Keratinocyte (primary cell): Measurements from ENCODE around the gene SOS1. TPM values are rescaled to one million over a fixed set of nuclear protein-coding genes. Genes with fewer than 3 reads are reported as not detected.
"Not testable (repeated sequence)": the region's sequence is repeated elsewhere in the genome, so short reads cannot be mapped to it uniquely, and the experiment has no call there.

ENCODE experiments used
- DNase-seq: peaks from one replicate; pipeline ENCODE4 v3.0.0-alpha.2; 2011; ENCODE audit warnings: low read depth, missing footprints, low spot score
- FAIRE-seq: peaks from 2 replicates; lab custom pipeline; 2011; peaks lifted over from hg19 to GRCh38; lab: Jason Lieb, UNC
- H2AFZ ChIP-seq: 2 replicates; pipeline ENCODE4 v1.6.0; 2012; ENCODE audit warnings: low read length, control low read depth, inconsistent platforms; ENCODE audit not compliant: control insufficient read depth
- H3K27ac ChIP-seq: 2 replicates; pipeline ENCODE4 v1.5.1; 2011; ENCODE audit warnings: low read length; ENCODE audit not compliant: control insufficient read depth, insufficient read depth
- H3K27me3 ChIP-seq: 3 replicates; pipeline ENCODE4 v1.6.0; 2011; ENCODE audit warnings: low read length; ENCODE audit not compliant: control insufficient read depth, insufficient read depth; ENCODE audit errors: extremely low read depth
- H3K36me3 ChIP-seq, 2 experiments: 2 replicates in 1 of 2; 3 replicates in 1 of 2; pipeline ENCODE4 v1.5.1; 2011; ENCODE audit warnings: low read length in 2 of 2, mild to moderate bottlenecking in 1 of 2; ENCODE audit not compliant: control insufficient read depth in 2 of 2, insufficient read depth in 2 of 2; ENCODE audit errors: extremely low read depth in 1 of 2
- H3K4me1 ChIP-seq: 3 replicates; pipeline ENCODE4 v1.5.1; 2011; ENCODE audit warnings: low read length; ENCODE audit not compliant: control insufficient read depth, insufficient read depth; ENCODE audit errors: extremely low read depth
- H3K4me2 ChIP-seq: 3 replicates; pipeline ENCODE4 v1.6.0; 2011; ENCODE audit warnings: low read depth, low read length; ENCODE audit not compliant: control insufficient read depth, insufficient read depth; ENCODE audit errors: extremely low read depth
- H3K4me3 ChIP-seq, 3 experiments: fragments of 200-600 bp in 1 of 3; sonication (generic) in 1 of 3; 2 replicates in 2 of 3; 3 replicates in 1 of 3; pipeline ENCODE4 v1.5.1; 2011 to 2016; ENCODE audit warnings: low read length in 3 of 3, mild to moderate bottlenecking in 3 of 3, control low read depth in 2 of 3, inconsistent platforms in 1 of 3, low read depth in 1 of 3, mixed read lengths in 1 of 3, mixed run types in 1 of 3, moderate library complexity in 1 of 3; ENCODE audit not compliant: control insufficient read depth in 2 of 3, insufficient read depth in 2 of 3; ENCODE audit errors: extremely low read depth in 1 of 3
- H3K79me2 ChIP-seq: 2 replicates; pipeline ENCODE4 v1.6.0; 2012; ENCODE audit warnings: low read length; ENCODE audit not compliant: control insufficient read depth, insufficient read depth
- H3K9ac ChIP-seq: 3 replicates; pipeline ENCODE4 v1.6.0; 2011; ENCODE audit warnings: low read length; ENCODE audit not compliant: control insufficient read depth, insufficient read depth; ENCODE audit errors: extremely low read depth
- H3K9me1 ChIP-seq: 3 replicates; pipeline ENCODE4 v1.6.0; 2011; ENCODE audit warnings: low read length; ENCODE audit not compliant: control insufficient read depth, insufficient read depth; ENCODE audit errors: extremely low read depth
- H3K9me3 ChIP-seq: 2 replicates; pipeline ENCODE4 v1.5.1; 2012; ENCODE audit warnings: low read depth, low read length; ENCODE audit not compliant: control insufficient read depth
- H4K20me1 ChIP-seq: 3 replicates; pipeline ENCODE4 v1.6.0; 2011; ENCODE audit warnings: low read length; ENCODE audit not compliant: control insufficient read depth, insufficient read depth; ENCODE audit errors: extremely low read depth
- EZH2 ChIP-seq: IDR thresholded peaks from one replicate; pipeline ENCODE4 v1.6.1; 2012; ENCODE audit warnings: inconsistent platforms, mild to moderate bottlenecking, low read length, moderate library complexity
- dilution Hi-C: fragments of 300-500 bp; cut with MboI; formaldehyde crosslinking; loops from one replicate; pipeline ENCODE4 v1.7.0; 2020; ENCODE audit warnings: low sequenced_read_pairs; ENCODE audit not compliant: extremely low pct_ligation_motif_present
- polyA plus RNA-seq, 5 experiments: library from polyadenylated mRNA; depleted of rRNA in 3 of 5; stranded (reverse) in 3 of 5; stranded (forward) in 1 of 5; unstranded in 1 of 5; fragments of >200 nt; gene quantifications; 1 replicate in 1 of 5; 2 replicates in 3 of 5; 3 replicates in 1 of 5; pipeline versions ENCODE4 v1.2.1 to v1.2.3, GENCODE V29; 2011 to 2012; ENCODE audit warnings: missing spikeins in 2 of 5, low read depth in 1 of 5, low replicate concordance in 1 of 5
- TF ChIP-seq, protein P1 (sequence below), 3 experiments: IDR thresholded peaks in 1 of 3; conservative IDR thresholded peaks in 1 of 3; optimal IDR thresholded peaks in 1 of 3; 2 replicates in 2 of 3; 3 replicates in 1 of 3; pipeline versions ENCODE3 to v1.5.1; 2011; ENCODE audit warnings: low read length in 3 of 3, mild to moderate bottlenecking in 3 of 3, moderate library complexity in 2 of 3, control low read depth in 1 of 3, inconsistent platforms in 1 of 3; ENCODE audit not compliant: insufficient read depth in 2 of 3; ENCODE audit errors: extremely low read depth in 1 of 3

The SOS1 gene
- polyA plus RNA-seq, 1 donor (not counting 4 experiments of a cell fraction or from before 2014, with no cell fraction given), result 21.5 TPM

DNA sequence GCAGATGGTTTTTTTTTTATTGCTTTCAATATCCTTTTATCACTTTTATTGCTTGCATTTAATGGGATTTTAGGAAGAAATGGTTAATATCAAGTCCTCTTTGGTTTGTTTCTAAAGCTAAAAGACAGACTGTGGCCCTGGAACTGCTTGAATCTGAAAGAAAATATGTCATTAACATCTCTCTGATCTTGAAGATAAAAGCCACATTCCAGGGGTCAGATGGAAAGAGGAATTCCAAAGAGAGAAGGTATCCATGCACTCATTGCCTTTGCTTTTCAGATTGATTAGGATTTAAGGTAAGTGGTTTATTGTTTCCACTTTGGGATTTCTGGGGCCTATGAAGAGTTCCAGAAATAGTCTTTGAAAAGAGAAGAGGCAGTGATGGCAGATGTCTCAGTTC lies 177.1 kb downstream of the SOS1 start:
- no peak overlapping the region for H3K27ac ChIP-seq
- H3K79me2 ChIP-seq, result no peaks in the 10 kb centered on the region
- H3K9me3 ChIP-seq, result no peaks in the 10 kb centered on the region
- H2AFZ ChIP-seq, result no peak overlapping the region
- H3K9ac ChIP-seq, result no peak overlapping the region
- peaks cover 5% of the 10 kb centered on the region for H3K4me1 ChIP-seq
- no peak for DNase-seq
- H3K4me2 ChIP-seq, result no peak overlapping the region
- dilution Hi-C loops, result no loop called here
- TF ChIP-seq, protein P1, sequence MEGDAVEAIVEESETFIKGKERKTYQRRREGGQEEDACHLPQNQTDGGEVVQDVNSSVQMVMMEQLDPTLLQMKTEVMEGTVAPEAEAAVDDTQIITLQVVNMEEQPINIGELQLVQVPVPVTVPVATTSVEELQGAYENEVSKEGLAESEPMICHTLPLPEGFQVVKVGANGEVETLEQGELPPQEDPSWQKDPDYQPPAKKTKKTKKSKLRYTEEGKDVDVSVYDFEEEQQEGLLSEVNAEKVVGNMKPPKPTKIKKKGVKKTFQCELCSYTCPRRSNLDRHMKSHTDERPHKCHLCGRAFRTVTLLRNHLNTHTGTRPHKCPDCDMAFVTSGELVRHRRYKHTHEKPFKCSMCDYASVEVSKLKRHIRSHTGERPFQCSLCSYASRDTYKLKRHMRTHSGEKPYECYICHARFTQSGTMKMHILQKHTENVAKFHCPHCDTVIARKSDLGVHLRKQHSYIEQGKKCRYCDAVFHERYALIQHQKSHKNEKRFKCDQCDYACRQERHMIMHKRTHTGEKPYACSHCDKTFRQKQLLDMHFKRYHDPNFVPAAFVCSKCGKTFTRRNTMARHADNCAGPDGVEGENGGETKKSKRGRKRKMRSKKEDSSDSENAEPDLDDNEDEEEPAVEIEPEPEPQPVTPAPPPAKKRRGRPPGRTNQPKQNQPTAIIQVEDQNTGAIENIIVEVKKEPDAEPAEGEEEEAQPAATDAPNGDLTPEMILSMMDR (optimal IDR thresholded peaks at IDR 0.05 in 1 of 3, IDR thresholded peaks at IDR 0.05 in 1 of 3, conservative IDR thresholded peaks at IDR 0.05 in 1 of 3; ENCODE audit: extremely low read depth in 1 of 3, insufficient read depth in 2 of 3, low read length in 3 of 3), result no peak
- TF ChIP-seq EZH2, result no peak
- H3K36me3 ChIP-seq, result no peaks in the 10 kb centered on the region
- H4K20me1 ChIP-seq, result no peaks in the 10 kb centered on the region
- no peaks in the 10 kb centered on the region for H3K27me3 ChIP-seq
- H3K4me3 ChIP-seq, result no peak overlapping the region
- no peak for FAIRE-seq
- peaks cover 2% of the 10 kb centered on the region for H3K9me1 ChIP-seq

DNA sequence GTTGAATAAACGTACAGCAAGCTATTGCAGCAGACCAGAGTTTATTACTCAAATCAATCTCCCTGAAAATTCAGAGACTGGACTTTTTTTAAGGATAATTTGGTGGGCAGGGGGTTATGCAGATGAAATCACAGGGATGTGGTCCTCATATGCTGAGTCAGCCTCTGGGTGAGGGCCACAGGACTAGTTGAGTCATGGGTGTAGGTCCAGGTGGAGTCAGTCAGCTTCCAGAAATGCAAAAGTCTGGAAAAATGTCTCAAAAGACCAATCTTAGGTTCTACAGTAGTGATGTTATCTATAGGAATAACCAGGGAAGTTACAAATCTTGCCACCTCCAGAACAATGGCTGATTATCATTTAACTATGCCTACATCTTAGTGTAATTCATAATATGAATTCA lies 180.1 kb downstream of the SOS1 start:
- Histone ChIP-seq H3K9me3 (no peaks in the 10 kb centered on the region), H3K4me1 (no peaks in the 10 kb centered on the region), H3K36me3 (no peaks in the 10 kb centered on the region), H3K9me1 (no peaks in the 10 kb centered on the region), H3K27ac (no peak overlapping the region), H3K4me3 (no peak overlapping the region), H3K9ac (no peak overlapping the region), H2AFZ (no peak overlapping the region), H4K20me1 (no peaks in the 10 kb centered on the region), H3K79me2 (no peaks in the 10 kb centered on the region), H3K27me3 (no peaks in the 10 kb centered on the region), H3K4me2 (no peak overlapping the region)
- TF ChIP-seq EZH2, result no peak
- dilution Hi-C loops, result no loop called here
- DNase-seq, result no peak
- FAIRE-seq, result no peak

DNA sequence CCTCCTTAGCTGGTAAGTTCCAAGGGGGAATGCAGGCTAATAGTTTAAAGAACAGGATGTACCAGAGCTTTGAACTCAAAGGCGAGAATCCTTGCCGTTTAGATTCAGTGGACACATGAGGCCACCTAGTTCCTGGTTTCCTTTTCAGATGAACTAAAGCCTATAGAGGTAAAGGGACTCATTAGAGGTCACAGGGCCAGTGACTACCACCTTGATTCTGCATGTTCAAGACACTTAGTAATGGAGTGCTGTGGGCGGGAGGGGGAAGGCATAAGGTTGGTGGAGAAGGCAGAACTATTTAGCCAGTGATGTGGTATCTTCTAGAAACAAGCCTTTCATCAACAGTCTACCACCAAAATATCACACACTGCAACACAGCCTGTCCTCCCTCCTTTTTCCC lies 183.3 kb downstream of the SOS1 start:
- H3K4me3 ChIP-seq, result no peak overlapping the region
- FAIRE-seq (no peak), DNase-seq (no peak)
- no peaks in the 10 kb centered on the region for H3K36me3 ChIP-seq
- H3K79me2 ChIP-seq, result no peaks in the 10 kb centered on the region
- no peak overlapping the region for H2AFZ ChIP-seq
- no peaks in the 10 kb centered on the region for H3K27me3 ChIP-seq
- no peaks in the 10 kb centered on the region for H3K9me3 ChIP-seq
- H3K27ac ChIP-seq, result no peak overlapping the region
- H3K4me1 ChIP-seq, result no peaks in the 10 kb centered on the region
- no peak for TF ChIP-seq EZH2
- TF ChIP-seq, protein P1 (optimal IDR thresholded peaks at IDR 0.05 in 1 of 3, IDR thresholded peaks at IDR 0.05 in 1 of 3, conservative IDR thresholded peaks at IDR 0.05 in 1 of 3; ENCODE audit: extremely low read depth in 1 of 3, insufficient read depth in 2 of 3, low read length in 3 of 3), result no peak
- no peaks in the 10 kb centered on the region for H3K9me1 ChIP-seq
- H3K9ac ChIP-seq, result no peak overlapping the region
- no peak overlapping the region for H3K4me2 ChIP-seq
- H4K20me1 ChIP-seq, result no peaks in the 10 kb centered on the region
- dilution Hi-C loops, result no loop called here

DNA sequence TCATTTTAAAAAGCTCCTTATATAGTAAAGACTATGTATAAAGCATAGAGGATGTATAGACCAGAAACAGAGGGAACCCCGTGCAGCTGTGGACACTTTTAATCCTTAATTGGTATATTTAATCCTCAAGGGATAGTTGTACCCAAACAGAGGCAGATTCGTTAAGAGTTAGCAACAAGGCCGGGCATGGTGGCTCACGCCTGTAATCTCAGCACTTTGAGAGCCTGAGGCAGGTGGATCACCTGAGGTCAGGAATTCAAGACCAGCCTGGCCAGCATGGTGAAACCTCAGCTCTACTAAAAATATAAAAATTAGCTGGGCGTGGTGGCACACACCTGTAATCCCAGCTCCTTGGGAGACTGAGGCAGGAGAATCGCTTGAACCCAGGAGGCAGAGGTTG lies 184.3 kb downstream of the SOS1 start:
- H3K9ac ChIP-seq, H3K27ac ChIP-seq, H3K79me2 ChIP-seq, H3K4me3 ChIP-seq, H3K9me3 ChIP-seq, dilution Hi-C loops, H3K4me2 ChIP-seq, H3K4me1 ChIP-seq, DNase-seq, H3K36me3 ChIP-seq, H3K27me3 ChIP-seq, H2AFZ ChIP-seq, H4K20me1 ChIP-seq, FAIRE-seq, H3K9me1 ChIP-seq: not testable (repeated sequence)
